Activated CD4-positive, alpha-beta T cell treated with anti-CD3 and anti-CD28 coated beads, Interleukin-2, amount 50 U/mL, for 48 hours (primary cell): ENCODE results near the gene TBCD.
"Not testable (repeated sequence)": the region's sequence is repeated elsewhere in the genome, so short reads cannot be mapped to it uniquely, and the experiment has no call there.

Source experiments
- DNase-seq, 2 experiments: peaks; one replicate each; pipeline ENCODE4 v3.0.0-alpha.2; 2020

The TBCD gene

GRCh38 chr17:82941021-82942001 lies 189.4 kb downstream of the TBCD start:
- DNase-seq: no peak

DNA sequence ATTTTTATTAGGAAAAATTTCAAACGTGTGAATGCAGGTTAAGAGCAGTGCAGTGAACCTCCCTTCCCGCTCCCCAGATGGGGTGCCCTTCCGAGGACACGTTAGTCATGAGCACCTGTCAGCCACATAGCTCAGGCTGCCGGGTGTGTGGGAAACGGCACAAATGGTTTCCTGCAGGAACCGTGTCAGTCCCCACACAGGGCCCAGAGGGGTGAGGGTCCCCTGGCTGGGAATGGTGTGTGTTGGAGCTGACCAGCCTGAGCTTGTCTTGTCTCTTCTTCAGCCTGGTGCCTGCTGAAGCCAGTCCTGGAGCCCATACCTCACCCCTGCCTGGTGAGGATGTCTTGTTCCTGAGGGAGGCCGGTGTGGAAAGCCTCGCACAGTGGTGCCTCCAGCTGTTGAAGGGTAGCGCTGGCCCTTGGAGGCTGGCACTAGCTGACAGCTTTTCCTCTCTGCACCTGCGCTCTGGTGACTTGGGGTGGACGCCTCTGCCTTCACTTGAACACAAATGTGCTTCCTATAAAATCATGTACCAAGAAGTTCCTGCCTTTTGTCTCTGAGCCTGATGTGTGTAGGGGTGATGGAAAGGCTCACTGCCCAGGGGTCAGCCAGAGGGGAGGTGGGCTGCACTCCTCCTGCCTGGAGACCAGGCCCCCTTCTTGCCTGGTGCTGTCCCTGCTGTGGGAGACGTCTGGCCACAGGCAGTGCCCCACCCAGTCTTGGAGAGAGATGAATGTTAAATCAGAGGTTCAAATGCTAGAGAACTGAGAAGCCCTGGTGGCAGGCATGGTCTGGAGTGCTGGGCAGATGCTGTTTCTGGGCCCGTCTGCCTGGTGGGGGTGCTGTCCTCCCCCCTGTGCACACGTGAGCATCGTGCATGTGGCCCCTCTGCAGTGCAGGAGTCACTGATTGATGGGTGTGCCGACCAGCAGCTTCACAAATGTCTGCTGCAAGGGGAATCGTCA lies 190.6 kb downstream of the TBCD start:
- DNase-seq: no peak

- no peak for DNase-seq
Observed at GRCh38 chr17:82943339-82943738, 191.5 kb downstream of the TBCD start.

DNA sequence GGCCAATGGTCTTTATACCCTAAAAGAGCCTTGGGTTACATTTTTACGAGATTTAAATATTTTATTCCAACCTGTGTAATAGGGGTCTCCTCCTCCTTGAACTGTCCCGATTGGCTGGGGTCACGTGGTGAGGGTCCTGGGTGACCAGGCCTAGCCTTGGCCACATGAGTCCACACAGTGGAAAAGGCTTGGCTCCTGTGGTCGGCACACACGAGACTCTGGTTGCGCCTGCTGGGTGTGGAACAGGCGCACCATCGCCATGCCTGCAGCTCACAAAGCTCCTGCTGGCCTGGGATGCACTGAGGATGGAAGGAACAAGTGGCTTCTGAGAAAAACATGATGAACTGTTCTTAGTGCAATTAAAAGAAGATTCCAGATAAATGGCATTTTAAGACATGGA lies 191.9 kb downstream of the TBCD start:
- DNase-seq: no peak

DNA sequence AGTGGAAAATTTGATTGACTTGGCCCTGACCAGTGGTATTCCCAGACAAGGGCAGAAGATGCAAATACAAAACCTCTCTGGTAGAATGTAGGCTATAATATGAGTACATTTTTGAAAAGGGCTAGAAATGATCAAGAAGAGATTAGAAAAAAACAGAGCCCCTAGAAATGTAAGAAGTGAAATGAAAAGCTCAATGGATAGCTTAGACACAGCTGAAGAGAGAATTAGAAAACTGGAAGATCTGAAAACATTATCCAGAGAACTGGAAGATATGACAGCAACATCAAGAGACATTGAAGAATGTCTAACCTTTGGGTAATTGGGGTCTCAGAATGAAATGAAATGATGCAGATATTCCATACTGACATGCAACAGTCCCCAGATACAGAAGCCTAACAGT lies 193.1 kb downstream of the TBCD start:
- no peak for DNase-seq

GRCh38 chr17:82946081-82946480 lies 194.2 kb downstream of the TBCD start:
- no peak for DNase-seq

- no peak for DNase-seq
Observed at GRCh38 chr17:82947051-82947991, 195.5 kb downstream of the TBCD start.

DNA sequence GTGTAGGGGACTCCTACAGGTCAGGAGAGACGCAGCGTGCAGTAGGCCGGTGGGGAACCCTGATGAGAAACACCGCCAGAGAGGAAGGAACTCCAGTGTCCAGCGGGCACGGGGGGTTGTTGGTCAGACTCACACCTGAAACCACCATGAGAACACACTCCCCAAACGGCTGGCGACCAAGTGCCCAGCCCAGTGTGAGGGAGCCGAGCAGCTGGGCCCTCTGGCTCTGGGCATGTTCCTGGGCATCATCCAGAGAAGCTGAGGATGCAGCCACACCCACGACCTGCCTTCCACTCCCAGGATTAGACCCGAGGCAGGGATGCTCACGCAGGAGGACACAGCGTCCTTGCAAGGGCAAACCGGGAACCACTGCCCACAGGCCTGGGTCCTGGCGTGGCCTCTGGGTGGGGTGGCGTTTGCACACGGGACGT lies 196.2 kb downstream of the TBCD start:
- DNase-seq: no peak

DNA sequence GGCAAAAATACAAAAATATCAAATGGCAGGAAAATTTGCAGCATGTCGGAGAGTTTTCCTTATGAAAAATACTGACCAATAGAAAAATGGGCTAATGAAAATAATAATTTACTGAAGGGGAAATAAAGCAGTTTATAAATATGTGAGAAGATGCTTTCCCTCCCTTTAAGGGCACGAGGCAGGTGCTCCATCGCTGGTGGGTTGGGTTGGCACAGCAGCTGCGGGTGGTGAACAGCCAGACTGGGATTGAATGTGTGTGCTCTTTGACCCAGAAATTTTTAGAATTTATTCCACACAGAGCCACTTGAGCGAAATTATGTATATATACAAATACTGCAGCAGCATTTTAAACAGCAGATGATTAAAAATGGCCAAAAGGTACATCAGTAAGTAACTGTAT lies 197.1 kb downstream of the TBCD start:
- DNase-seq: no peak

- DNase-seq: no peak
Observed at GRCh38 chr17:82949361-82949760, 197.5 kb downstream of the TBCD start.

DNA sequence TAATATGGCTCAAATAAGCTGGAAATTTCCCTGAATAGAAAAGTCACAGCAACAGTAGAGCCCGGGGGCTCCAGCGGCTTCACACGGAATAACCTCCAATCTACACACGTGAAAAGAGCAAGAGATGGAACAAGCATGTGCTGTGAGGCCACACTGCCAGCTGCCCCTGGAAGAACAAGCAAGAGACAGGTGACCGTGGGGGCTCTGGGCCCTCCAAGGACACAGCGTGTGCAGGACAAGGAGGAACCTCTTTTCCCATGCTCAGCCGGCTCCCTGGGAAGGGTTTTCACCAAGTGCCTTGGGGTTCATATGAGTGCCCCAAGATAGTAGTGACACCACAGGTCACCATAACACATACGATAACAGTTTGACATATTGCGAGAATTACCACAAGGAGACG lies 198.1 kb downstream of the TBCD start:
- no peak for DNase-seq

DNA sequence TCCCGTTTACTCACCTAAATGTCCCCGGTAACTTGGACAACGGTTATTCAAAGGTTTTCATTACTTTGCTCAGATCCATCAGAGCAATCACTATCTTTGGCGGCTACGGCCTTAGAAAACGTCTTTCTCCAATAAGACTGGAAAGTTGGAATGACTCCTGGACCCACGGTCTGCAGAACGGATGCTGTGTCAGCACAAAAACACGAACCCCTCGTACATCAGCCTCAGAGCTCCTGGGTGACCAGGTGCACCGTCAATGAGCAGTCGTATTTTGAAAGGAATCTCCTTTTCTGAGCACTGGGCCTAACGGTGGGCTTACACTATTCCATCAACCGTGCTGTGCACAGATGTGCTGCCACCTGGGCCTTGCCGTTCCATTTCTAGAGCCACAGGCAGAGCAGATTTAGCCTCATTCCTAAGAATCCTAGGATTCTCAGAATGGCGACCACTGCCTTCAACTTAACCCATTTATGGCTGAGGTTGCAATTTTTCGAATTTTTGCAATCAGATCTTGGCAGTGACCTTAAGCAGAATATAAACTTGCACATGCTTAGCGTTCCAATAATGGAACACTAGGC lies 198.7 kb downstream of the TBCD start:
- no peak for DNase-seq

DNA sequence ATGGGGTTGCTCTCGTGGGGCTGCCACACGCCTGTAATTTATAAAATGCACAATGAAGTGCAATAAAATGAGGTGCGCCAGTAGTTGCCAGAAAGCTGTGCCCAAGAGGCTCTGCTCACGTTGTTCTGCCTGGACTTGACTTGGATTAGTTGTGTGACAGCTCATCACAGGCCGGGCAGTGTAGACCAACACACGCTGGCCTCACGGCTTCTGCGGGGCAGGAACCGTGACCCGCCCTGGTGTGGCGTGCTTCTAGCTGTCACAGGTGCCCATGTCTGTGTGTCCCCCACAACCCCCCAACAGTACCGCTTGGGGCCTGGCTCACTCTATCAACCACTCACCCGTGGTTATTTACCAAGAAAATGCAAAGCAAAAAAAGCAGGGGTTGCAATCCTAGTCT lies 200.2 kb downstream of the TBCD start:
- DNase-seq: no peak

DNA sequence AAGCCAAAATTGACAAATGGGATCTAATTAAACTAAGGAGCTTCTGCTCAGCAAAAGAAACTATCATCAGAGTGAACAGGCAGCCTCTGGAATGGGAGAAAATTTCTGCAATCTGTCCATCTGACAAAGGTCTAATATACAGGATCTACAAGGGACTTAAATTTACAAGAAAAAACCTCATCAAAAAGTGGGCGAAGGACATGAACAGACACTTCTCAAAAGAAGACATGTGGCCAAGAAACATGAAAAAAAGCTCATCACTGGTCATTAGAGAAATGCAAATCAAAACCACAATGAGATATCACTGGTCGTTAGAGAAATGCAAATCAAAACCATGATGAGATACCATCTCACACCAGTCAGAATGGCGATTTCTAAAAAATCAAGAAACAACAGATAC lies 203.2 kb downstream of the TBCD start:
- not testable (repeated sequence) for DNase-seq

- DNase-seq: not testable (repeated sequence)
Observed at GRCh38 chr17:82955627-82956026, 203.8 kb downstream of the TBCD start.

- DNase-seq: no peak
Observed at GRCh38 chr17:82956146-82956725, 204.4 kb downstream of the TBCD start.

GRCh38 chr17:82956726-82957468 lies 205.0 kb downstream of the TBCD start:
- DNase-seq: no peak

GRCh38 chr17:82957469-82957795 lies 205.6 kb downstream of the TBCD start:
- DNase-seq: no peak

GRCh38 chr17:82957961-82958561 lies 206.2 kb downstream of the TBCD start:
- DNase-seq: no peak

- no peak for DNase-seq
Observed at GRCh38 chr17:82959242-82959930, 207.5 kb downstream of the TBCD start.
